ENCODE results near the gene CFAP91. TPM values are rescaled to one million over a fixed set of nuclear protein-coding genes. Genes with fewer than 3 reads are reported as not detected.

The CFAP91 gene
- total RNA-seq, 2 experiments from 2014 or later: not detected

GRCh38 chr3:119690043-119690656 lies 12.7 kb upstream of the CFAP91 start:
- no peaks in the 10 kb centered on the region for H3K27me3 Mint-ChIP-seq
- H3K27ac Mint-ChIP-seq: no peak overlapping the region
- ChIA-PET POLR2A (interaction anchor here (0.7 kb wide), 1 partner anchor 11 kb away, joined by 3 read pairs; no protein-coding TSS in a partner anchor), CTCF (interaction anchor here (1.4 to 1.6 kb wide), 2 partner anchors 9 kb away, joined by 3 to 5 read pairs; no protein-coding TSS in a partner anchor)
- no peaks in the 10 kb centered on the region for H3K4me1 ChIP-seq (ENCODE audit: insufficient read depth, low read length)
- H3K9me3 ChIP-seq (ENCODE audit: control insufficient read depth in 1 of 2, insufficient read depth in 1 of 2, low read length in 2 of 2): peaks cover 0 to 6% of the 10 kb centered on the region in 2 experiments
- no peaks in the 10 kb centered on the region for H3K36me3 Mint-ChIP-seq (ENCODE audit: low read depth)
- no peak for TF ChIP-seq CTCF (IDR thresholded peaks at IDR 0.05)
- no peak for ATAC-seq (ENCODE audit: poor library complexity)
- no peaks in the 10 kb centered on the region for H3K9me3 Mint-ChIP-seq
- no peak overlapping the region for H3K4me3 Mint-ChIP-seq
- no peak overlapping the region for H3K4me3 ChIP-seq (ENCODE audit: low read length)
- intact Hi-C loops (cut with DNase I, micrococcal nuclease): no loop called here
- no peaks in the 10 kb centered on the region for H3K4me1 Mint-ChIP-seq (ENCODE audit: low read depth)
- DNase-seq: peak in 2 of 14 experiments; percentile 19 to 22
- no peaks in the 10 kb centered on the region for H3K27me3 ChIP-seq (ENCODE audit: control insufficient read depth in 1 of 2, insufficient read depth in 2 of 2, low read length in 2 of 2)
- no peak overlapping the region for H3K27ac ChIP-seq (ENCODE audit: low read depth in 1 of 2, low read length in 2 of 2)
- no peaks in the 10 kb centered on the region for H3K36me3 ChIP-seq (ENCODE audit: insufficient read depth, low read length)

- Mint-ChIP-seq H3K27me3 (no peaks in the 10 kb centered on the region), H3K27ac (no peak overlapping the region), H3K9me3 (no peaks in the 10 kb centered on the region), H3K4me1 (ENCODE audit: low read depth) (peaks cover 7% of the 10 kb centered on the region), H3K36me3 (ENCODE audit: low read depth) (no peaks in the 10 kb centered on the region), H3K4me3 (no peak overlapping the region)
- Histone ChIP-seq H3K27ac (ENCODE audit: low read depth in 1 of 2, low read length in 2 of 2) (no peak overlapping the region), H3K4me1 (ENCODE audit: insufficient read depth, low read length) (peaks cover 5% of the 10 kb centered on the region), H3K27me3 (ENCODE audit: control insufficient read depth in 1 of 2, insufficient read depth in 2 of 2, low read length in 2 of 2) (no peaks in the 10 kb centered on the region), H3K36me3 (ENCODE audit: insufficient read depth, low read length) (no peaks in the 10 kb centered on the region), H3K9me3 (ENCODE audit: control insufficient read depth in 1 of 2, insufficient read depth in 1 of 2, low read length in 2 of 2) (no peaks in the 10 kb centered on the region), H3K4me3 (ENCODE audit: low read length) (no peak overlapping the region)
- ATAC-seq (ENCODE audit: poor library complexity): no peak
- no peak for TF ChIP-seq CTCF (IDR thresholded peaks at IDR 0.05)
- ChIA-PET POLR2A (no interaction called here), CTCF (no interaction called here)
- intact Hi-C loops (cut with DNase I, micrococcal nuclease): no loop called here
- DNase-seq: no peak
Measured at GRCh38 chr3:119695480-119695879, 7.3 kb upstream of the CFAP91 start.

GRCh38 chr3:119697394-119697793 lies 5.4 kb upstream of the CFAP91 start:
- no peak overlapping the region for H3K4me3 Mint-ChIP-seq
- Histone ChIP-seq H3K36me3 (ENCODE audit: insufficient read depth, low read length) (no peaks in the 10 kb centered on the region), H3K9me3 (ENCODE audit: control insufficient read depth in 1 of 2, insufficient read depth in 1 of 2, low read length in 2 of 2) (no peaks in the 10 kb centered on the region), H3K4me3 (ENCODE audit: low read length) (no peak overlapping the region), H3K27me3 (ENCODE audit: control insufficient read depth in 1 of 2, insufficient read depth in 2 of 2, low read length in 2 of 2) (no peaks in the 10 kb centered on the region), H3K27ac (ENCODE audit: low read depth in 1 of 2, low read length in 2 of 2) (no peak overlapping the region), H3K4me1 (ENCODE audit: insufficient read depth, low read length) (peaks cover 18% of the 10 kb centered on the region)
- H3K9me3 Mint-ChIP-seq: no peaks in the 10 kb centered on the region
- H3K27ac Mint-ChIP-seq: no peak overlapping the region
- DNase-seq (no peak), ATAC-seq (ENCODE audit: poor library complexity) (no peak)
- POLR2A ChIA-PET: no interaction called here
- intact Hi-C loops (cut with DNase I, micrococcal nuclease): no loop called here
- no peaks in the 10 kb centered on the region for H3K36me3 Mint-ChIP-seq (ENCODE audit: low read depth)
- CTCF ChIA-PET: interaction anchor here (1.5 kb wide), 1 partner anchor 21 kb away, joined by 6 read pairs; the partner anchor contains the start of gene COX17
- H3K4me1 Mint-ChIP-seq (ENCODE audit: low read depth): peaks cover 14% of the 10 kb centered on the region
- no peaks in the 10 kb centered on the region for H3K27me3 Mint-ChIP-seq
- TF ChIP-seq CTCF (IDR thresholded peaks at IDR 0.05): no peak
